Measurements from ENCODE around the gene VWA3B. TPM values are rescaled to one million over a fixed set of nuclear protein-coding genes. Genes with fewer than 3 reads are reported as not detected.

Gene VWA3B
- total RNA-seq, 1 donor from 2014 or later, result not detected

- no peak for TF ChIP-seq CTCF (IDR thresholded peaks at IDR 0.05)
- peaks cover 11% of the 10 kb centered on the region for H3K36me3 Mint-ChIP-seq (ENCODE audit: low read depth)
- H3K27me3 Mint-ChIP-seq, result peaks cover 15% of the 10 kb centered on the region
- peaks cover 36% of the 10 kb centered on the region for H3K9me3 Mint-ChIP-seq
- H3K4me1 Mint-ChIP-seq, result no peaks in the 10 kb centered on the region
- intact Hi-C loops (cut with micrococcal nuclease), result no loop called here
- POLR2A ChIA-PET, result no interaction called here
- DNase-seq, result no peak
- CTCF ChIA-PET, result no interaction called here
- no peak for ATAC-seq (ENCODE audit: low read depth)
- no peak overlapping the region for H3K27ac Mint-ChIP-seq
- no peak overlapping the region for H3K4me3 Mint-ChIP-seq
Measured at GRCh38 chr2:98324181-98324580, 237.2 kb downstream of the VWA3B start.

DNA sequence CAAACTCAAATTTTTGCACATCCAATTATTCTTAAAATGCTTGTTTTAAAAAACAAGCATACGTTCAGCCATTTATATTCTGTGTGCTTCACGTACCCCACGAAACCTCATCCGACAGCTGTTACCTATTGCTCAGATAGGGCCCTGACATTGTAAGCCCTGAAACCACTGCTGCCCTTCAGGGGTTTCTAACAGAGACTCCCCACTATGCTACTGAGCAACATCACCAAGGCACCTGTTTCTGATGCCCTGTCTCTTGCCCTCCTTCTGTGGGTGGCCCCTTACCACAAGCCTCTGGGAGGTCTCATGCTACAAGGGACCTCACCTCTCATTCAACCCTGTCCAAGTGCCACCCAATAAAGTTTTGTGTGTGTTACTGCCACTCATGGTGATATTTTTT lies 240.8 kb downstream of the VWA3B start:
- intact Hi-C loops (cut with micrococcal nuclease), result no loop called here
- H3K9me3 Mint-ChIP-seq, result peaks cover 15% of the 10 kb centered on the region
- no peak for DNase-seq
- TF ChIP-seq CTCF (IDR thresholded peaks at IDR 0.05), result no peak
- peaks cover 13% of the 10 kb centered on the region for H3K27me3 Mint-ChIP-seq
- H3K4me3 Mint-ChIP-seq, result no peak overlapping the region
- ATAC-seq (ENCODE audit: low read depth), result no peak
- no peaks in the 10 kb centered on the region for H3K36me3 Mint-ChIP-seq (ENCODE audit: low read depth)
- POLR2A ChIA-PET, result interaction anchor here (0.5 kb wide), 1 partner anchor 151 kb away, joined by 3 read pairs; no protein-coding TSS in a partner anchor
- H3K4me1 Mint-ChIP-seq, result no peaks in the 10 kb centered on the region
- H3K27ac Mint-ChIP-seq, result no peak overlapping the region
- CTCF ChIA-PET, result no interaction called here

- Mint-ChIP-seq H3K36me3 (ENCODE audit: low read depth) (no peaks in the 10 kb centered on the region), H3K4me1 (no peaks in the 10 kb centered on the region), H3K9me3 (peaks cover 8% of the 10 kb centered on the region), H3K27me3 (peaks cover 6% of the 10 kb centered on the region), H3K27ac (no peak overlapping the region), H3K4me3 (no peak overlapping the region)
- ATAC-seq (ENCODE audit: low read depth), result no peak
- intact Hi-C loops (cut with micrococcal nuclease), result no loop called here
- ChIA-PET CTCF (no interaction called here), POLR2A (no interaction called here)
- no peak for DNase-seq
- no peak for TF ChIP-seq CTCF (IDR thresholded peaks at IDR 0.05)
Measured at GRCh38 chr2:98329549-98329948, 242.6 kb downstream of the VWA3B start.

- H3K27ac Mint-ChIP-seq, result no peak overlapping the region
- H3K4me3 Mint-ChIP-seq, result no peak overlapping the region
- no peaks in the 10 kb centered on the region for H3K36me3 Mint-ChIP-seq (ENCODE audit: low read depth)
- no peak for TF ChIP-seq CTCF (IDR thresholded peaks at IDR 0.05)
- peaks cover 6% of the 10 kb centered on the region for H3K9me3 Mint-ChIP-seq
- CTCF ChIA-PET, result no interaction called here
- POLR2A ChIA-PET, result no interaction called here
- no peaks in the 10 kb centered on the region for H3K4me1 Mint-ChIP-seq
- DNase-seq (no peak), ATAC-seq (ENCODE audit: low read depth) (no peak)
- peaks cover 11% of the 10 kb centered on the region for H3K27me3 Mint-ChIP-seq
- intact Hi-C loops (cut with micrococcal nuclease), result no loop called here
Measured at GRCh38 chr2:98332989-98333388, 246.0 kb downstream of the VWA3B start.

- no peaks in the 10 kb centered on the region for H3K36me3 Mint-ChIP-seq (ENCODE audit: low read depth)
- ChIA-PET CTCF (no interaction called here), POLR2A (no interaction called here)
- no peak overlapping the region for H3K27ac Mint-ChIP-seq
- intact Hi-C loops (cut with micrococcal nuclease), result no loop called here
- no peak for DNase-seq
- H3K27me3 Mint-ChIP-seq, result peaks cover 16% of the 10 kb centered on the region
- H3K4me3 Mint-ChIP-seq, result no peak overlapping the region
- ATAC-seq (ENCODE audit: low read depth), result no peak
- H3K9me3 Mint-ChIP-seq, result peaks cover 6% of the 10 kb centered on the region
- no peaks in the 10 kb centered on the region for H3K4me1 Mint-ChIP-seq
- TF ChIP-seq CTCF (IDR thresholded peaks at IDR 0.05), result no peak
Measured at GRCh38 chr2:98333922-98334321, 247.0 kb downstream of the VWA3B start.

Data from activated B cell treated with CpG ODN at 0.5 μM for 24 hours (primary cell).